ENCODE results near the gene STXBP2. TPM values are rescaled to one million over a fixed set of nuclear protein-coding genes. Genes with fewer than 3 reads are reported as not detected.

The STXBP2 gene
- total and polyA plus RNA-seq, 5 donors = 5.0 to 12.1 (median 8.6) TPM

DNA sequence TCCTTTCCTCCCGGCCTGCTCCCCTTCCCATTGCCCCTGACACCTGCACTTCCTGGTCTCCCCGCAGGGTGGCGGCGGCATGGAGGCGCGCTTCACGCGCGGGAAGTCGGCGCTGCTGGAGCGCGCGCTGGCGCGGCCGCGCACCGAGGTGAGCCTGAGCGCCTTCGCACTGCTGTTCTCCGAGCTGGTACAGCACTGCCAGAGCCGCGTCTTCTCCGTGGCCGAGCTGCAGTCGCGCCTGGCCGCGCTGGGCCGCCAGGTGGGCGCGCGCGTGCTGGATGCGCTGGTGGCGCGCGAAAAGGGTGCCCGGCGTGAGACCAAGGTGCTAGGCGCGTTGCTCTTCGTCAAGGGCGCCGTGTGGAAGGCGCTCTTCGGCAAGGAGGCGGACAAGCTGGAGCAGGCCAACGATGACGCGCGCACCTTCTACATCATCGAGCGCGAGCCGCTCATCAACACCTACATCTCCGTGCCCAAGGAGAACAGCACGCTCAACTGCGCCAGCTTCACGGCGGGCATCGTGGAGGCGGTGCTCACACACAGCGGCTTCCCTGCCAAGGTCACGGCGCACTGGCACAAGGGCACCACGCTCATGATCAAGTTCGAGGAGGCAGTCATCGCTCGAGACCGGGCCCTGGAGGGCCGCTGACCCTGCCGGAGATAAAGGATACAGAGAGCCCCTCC lies 45.4 kb downstream of the STXBP2 start:
- Histone ChIP-seq H3K27me3 (ENCODE audit: control insufficient read depth, insufficient read depth) (no peaks in the 10 kb centered on the region), H3K9me3 (ENCODE audit: control insufficient read depth, low read length) (no peaks in the 10 kb centered on the region), H3K4me3 (ENCODE audit: low read length) (no peak overlapping the region), H3K4me1 (ENCODE audit: control insufficient read depth, insufficient read depth, low read length) (no peaks in the 10 kb centered on the region), H3K27ac (ENCODE audit: low read length) (no peak overlapping the region)
- intact Hi-C loops (cut with DNase I) = loop anchor here in 2 of 4 donors (5.0 to 10.0 kb wide), 3 partner anchors 115 to 328 kb away; no protein-coding TSS in a partner anchor
- DNase-seq = peak in 1 of 3 donors; percentile 64
- no peak for ATAC-seq
- WGBS = 75% methylated on average over 74 of the region's 74 CpGs

DNA sequence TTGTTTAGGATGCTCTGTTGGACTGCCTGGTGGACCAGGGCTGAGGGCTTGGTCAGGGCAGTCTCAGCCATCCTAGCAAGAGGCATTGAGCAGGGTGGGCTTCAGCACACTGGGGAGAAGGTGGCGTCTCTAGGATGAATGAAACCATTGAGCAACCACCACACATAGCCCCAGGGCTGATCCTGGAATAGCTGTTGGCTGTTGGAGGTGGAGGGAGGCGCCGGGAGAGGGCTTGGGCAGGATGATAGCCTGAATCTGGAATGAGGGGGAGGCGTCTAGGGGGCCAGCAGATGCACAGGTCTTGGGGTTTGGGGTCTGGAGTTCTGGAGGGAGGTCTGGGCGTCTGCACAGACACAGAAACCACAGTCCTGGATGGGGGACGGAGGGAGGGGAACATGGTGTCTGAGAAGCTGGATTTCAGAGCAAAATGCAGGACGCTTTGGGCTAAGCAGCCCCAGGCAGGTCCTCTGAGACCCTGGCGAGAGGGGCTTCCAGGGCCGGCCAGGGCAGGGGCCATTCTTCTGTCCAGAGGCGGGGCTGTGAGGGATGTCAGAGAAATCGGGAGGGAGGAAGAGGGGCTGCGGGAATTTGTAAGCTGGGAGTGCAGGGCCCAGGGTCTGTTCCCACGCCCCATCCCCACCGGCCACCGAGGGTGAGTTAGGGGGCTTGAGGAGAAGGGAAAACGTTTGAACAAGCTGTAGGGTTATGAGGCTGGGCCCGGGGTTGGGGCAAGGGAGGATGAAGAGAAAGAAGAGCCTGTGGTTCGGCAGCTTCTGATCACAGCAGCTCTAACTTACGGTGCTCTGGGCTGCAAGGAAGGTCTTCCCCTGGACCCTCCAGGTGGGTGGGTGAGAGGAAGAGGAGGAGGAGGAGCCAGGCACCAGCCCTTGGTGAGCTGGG lies 48.9 kb downstream of the STXBP2 start:
- H3K4me1 ChIP-seq (ENCODE audit: control insufficient read depth, insufficient read depth, low read length) = no peaks in the 10 kb centered on the region
- ATAC-seq = no peak
- peak in 2 of 3 donors; percentile 43 to 46 for DNase-seq
- no peak overlapping the region for H3K4me3 ChIP-seq (ENCODE audit: low read length)
- intact Hi-C loops (cut with DNase I) = loop anchor here in 2 of 4 donors (10.0 kb wide), 2 partner anchors 121 to 331 kb away; no protein-coding TSS in a partner anchor
- 36% methylated on average over 19 of the region's 19 CpGs for WGBS
- no peaks in the 10 kb centered on the region for H3K9me3 ChIP-seq (ENCODE audit: control insufficient read depth, low read length)
- H3K27me3 ChIP-seq (ENCODE audit: control insufficient read depth, insufficient read depth) = no peaks in the 10 kb centered on the region
- no peak overlapping the region for H3K27ac ChIP-seq (ENCODE audit: low read length)

DNA sequence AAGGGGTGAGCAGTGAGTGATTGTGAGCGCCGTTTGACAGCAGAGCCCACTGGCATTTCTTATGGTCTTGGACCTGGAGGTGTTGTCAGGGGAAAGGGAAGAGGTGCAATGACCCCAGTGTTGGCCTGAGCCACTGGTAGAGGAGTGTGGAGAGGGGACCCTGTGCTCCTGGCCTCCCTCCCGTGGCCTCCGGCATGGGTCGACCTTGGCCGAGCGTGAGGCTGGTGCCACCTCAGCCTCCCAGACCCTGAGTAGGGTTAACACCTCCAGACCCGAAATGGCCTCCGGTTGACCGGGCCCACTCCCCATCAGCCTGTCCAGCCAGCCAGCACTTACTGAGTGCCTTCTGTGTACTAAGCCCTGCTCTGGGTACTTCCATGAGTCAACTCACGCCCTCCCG lies 50.3 kb downstream of the STXBP2 start:
- 84% methylated on average over 12 of the region's 12 CpGs for WGBS
- no peak overlapping the region for H3K27ac ChIP-seq (ENCODE audit: low read length)
- no peak overlapping the region for H3K4me3 ChIP-seq (ENCODE audit: low read length)
- peak in 2 of 3 donors; percentile 15 to 33 for DNase-seq
- no peaks in the 10 kb centered on the region for H3K27me3 ChIP-seq (ENCODE audit: control insufficient read depth, insufficient read depth)
- no peaks in the 10 kb centered on the region for H3K9me3 ChIP-seq (ENCODE audit: control insufficient read depth, low read length)
- no peaks in the 10 kb centered on the region for H3K4me1 ChIP-seq (ENCODE audit: control insufficient read depth, insufficient read depth, low read length)
- ATAC-seq = peak in 1 of 2 donors; percentile 22
- intact Hi-C loops (cut with DNase I) = loop anchor here in 2 of 4 donors (10.0 kb wide), 2 partner anchors 122 to 332 kb away; no protein-coding TSS in a partner anchor

DNA sequence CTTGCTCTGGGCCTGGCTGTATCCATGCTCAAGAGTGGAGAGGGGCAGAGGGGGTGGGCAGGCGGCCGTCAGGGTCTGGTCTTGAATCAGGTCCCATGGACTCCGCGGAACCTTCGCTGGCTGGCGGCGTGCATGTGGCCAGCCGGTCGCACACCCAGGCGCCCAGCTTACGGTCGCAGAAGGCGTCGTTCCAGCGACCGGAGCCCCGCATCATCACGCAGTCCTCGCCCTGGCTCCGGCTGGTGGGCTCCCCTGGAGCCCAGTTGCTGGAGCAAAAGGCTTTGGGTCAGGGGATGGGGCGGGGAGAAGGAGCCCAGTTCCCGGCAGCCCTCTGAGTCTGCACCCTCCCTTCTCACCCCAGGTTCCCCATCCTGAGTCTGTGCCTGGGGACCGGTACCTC lies 52.3 kb downstream of the STXBP2 start:
- Histone ChIP-seq H3K4me3 (ENCODE audit: low read length) (no peak overlapping the region), H3K4me1 (ENCODE audit: control insufficient read depth, insufficient read depth, low read length) (no peaks in the 10 kb centered on the region), H3K27ac (ENCODE audit: low read length) (no peak overlapping the region), H3K9me3 (ENCODE audit: control insufficient read depth, low read length) (no peaks in the 10 kb centered on the region), H3K27me3 (ENCODE audit: control insufficient read depth, insufficient read depth) (no peaks in the 10 kb centered on the region)
- intact Hi-C loops (cut with DNase I) = loop anchor here in 2 of 4 donors (10.0 kb wide), 2 partner anchors 124 to 334 kb away; no protein-coding TSS in a partner anchor
- DNase-seq (peak in 2 of 3 donors; percentile 34 to 44), ATAC-seq (no peak)
- WGBS = 26% methylated on average over 23 of the region's 23 CpGs

DNA sequence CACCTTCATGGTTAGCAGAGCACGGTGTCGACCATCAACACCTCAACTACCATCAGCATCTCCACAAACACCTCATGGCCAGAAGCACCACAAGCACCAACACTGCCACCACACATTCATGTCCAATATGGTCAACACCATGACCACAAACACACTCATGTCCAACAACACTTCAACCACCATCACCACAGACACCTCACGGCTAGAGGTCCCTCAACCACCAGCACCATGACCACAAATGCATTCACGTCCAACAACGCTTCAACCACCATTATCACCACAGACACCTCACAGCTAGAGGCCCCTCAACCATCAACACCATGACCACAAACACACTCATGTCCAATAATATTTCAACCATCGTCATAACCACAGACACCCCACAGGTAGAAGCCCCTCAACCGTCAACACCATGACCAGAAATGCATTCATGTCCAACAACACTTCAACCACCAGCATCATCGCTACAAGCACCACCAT lies 53.9 kb downstream of the STXBP2 start:
- ATAC-seq = no peak
- Histone ChIP-seq H3K4me1 (ENCODE audit: control insufficient read depth, insufficient read depth, low read length) (no peaks in the 10 kb centered on the region), H3K9me3 (ENCODE audit: control insufficient read depth, low read length) (no peaks in the 10 kb centered on the region), H3K27me3 (ENCODE audit: control insufficient read depth, insufficient read depth) (no peaks in the 10 kb centered on the region), H3K4me3 (ENCODE audit: low read length) (no peak overlapping the region), H3K27ac (ENCODE audit: low read length) (no peak overlapping the region)
- intact Hi-C loops (cut with DNase I) = no loop called here
- 81% methylated on average over 8 of the region's 8 CpGs for WGBS
- DNase-seq = no peak

DNA sequence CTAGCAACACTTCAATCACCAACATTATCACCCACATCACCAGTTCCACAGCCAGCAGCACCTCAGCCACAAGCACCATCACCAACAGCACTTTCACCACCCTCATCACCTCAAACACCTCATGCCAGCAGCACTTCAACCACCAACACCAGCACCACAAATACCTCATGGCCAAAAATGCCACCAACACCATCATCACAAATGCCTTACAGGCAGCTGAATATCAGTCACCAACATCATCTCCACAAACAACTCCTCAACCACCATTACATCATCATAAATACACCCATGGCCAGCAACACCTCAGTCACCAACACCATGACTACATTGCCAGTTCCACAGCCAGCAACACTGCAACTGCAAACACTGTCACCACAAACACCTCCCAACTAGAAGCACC lies 54.6 kb downstream of the STXBP2 start:
- Histone ChIP-seq H3K4me1 (ENCODE audit: control insufficient read depth, insufficient read depth, low read length) (no peaks in the 10 kb centered on the region), H3K9me3 (ENCODE audit: control insufficient read depth, low read length) (no peaks in the 10 kb centered on the region), H3K27ac (ENCODE audit: low read length) (no peak overlapping the region), H3K27me3 (ENCODE audit: control insufficient read depth, insufficient read depth) (no peaks in the 10 kb centered on the region), H3K4me3 (ENCODE audit: low read length) (no peak overlapping the region)
- DNase-seq = no peak
- intact Hi-C loops (cut with DNase I) = no loop called here
- ATAC-seq = no peak

DNA sequence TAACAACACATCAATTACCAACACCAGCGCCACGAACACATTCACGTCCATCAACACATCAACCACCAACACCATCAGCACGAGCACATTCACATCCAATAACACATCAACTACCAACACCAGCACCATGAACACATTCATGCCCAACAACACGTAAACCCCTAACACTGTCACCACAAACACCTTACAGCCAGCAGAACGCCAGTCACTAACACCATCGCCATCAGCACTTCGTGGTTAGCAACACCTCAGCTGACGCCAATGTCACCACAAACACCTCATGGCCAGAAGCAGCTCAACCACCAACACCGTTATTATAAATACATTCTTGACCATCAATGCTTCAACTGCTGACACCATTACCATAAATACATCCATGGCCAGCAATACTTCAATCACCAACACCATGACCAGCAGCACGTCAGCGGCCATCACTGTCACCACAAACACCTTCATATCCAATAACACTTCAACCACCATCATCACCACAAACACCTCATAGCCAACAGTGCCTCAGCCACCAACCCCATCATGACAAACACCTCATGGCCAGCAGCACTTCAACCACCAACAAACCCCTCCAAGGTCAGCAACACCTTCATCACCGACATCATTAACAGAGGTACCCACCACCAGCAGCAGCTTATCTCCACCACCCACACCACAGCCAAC lies 55.6 kb downstream of the STXBP2 start:
- no peaks in the 10 kb centered on the region for H3K4me1 ChIP-seq (ENCODE audit: control insufficient read depth, insufficient read depth, low read length)
- 73% methylated on average over 13 of the region's 13 CpGs for WGBS
- H3K27me3 ChIP-seq (ENCODE audit: control insufficient read depth, insufficient read depth) = no peaks in the 10 kb centered on the region

DNA sequence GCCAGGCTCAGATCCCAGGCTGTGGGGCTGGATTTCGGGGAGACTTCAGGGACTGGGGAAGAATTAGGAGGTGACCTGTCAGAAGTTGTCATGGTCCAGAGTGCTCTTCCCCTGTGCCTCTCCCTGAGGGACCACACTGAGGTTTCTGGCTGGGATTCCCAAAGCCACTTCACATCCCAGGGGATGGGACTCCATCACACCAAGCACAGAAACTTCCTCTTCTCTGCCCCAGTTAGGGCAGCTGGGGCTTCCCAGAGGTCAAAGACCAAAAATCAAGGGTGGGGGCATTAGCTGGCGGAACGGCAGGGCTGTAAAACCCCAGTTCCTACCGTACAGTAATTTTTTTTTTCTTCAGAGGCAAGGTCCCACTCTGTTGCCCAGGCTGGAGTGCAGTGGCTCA lies 57.6 kb downstream of the STXBP2 start:
- H3K27me3 ChIP-seq (ENCODE audit: control insufficient read depth, insufficient read depth) = no peaks in the 10 kb centered on the region
- H3K4me1 ChIP-seq (ENCODE audit: control insufficient read depth, insufficient read depth, low read length) = no peaks in the 10 kb centered on the region
- H3K9me3 ChIP-seq (ENCODE audit: control insufficient read depth, low read length) = no peaks in the 10 kb centered on the region
- H3K4me3 ChIP-seq (ENCODE audit: low read length) = no peak overlapping the region
- 52% methylated on average over 4 of the region's 4 CpGs for WGBS
- DNase-seq (no peak), ATAC-seq (no peak)
- H3K27ac ChIP-seq (ENCODE audit: low read length) = no peak overlapping the region
- intact Hi-C loops (cut with DNase I) = no loop called here

More for the DNA sequence above, 55.6 kb downstream of the STXBP2 start:
- peak in 1 of 3 donors; percentile 5 for DNase-seq
- Histone ChIP-seq H3K9me3 (ENCODE audit: control insufficient read depth, low read length) (no peaks in the 10 kb centered on the region), H3K4me3 (ENCODE audit: low read length) (no peak overlapping the region), H3K27ac (ENCODE audit: low read length) (no peak overlapping the region)
- intact Hi-C loops (cut with DNase I) = no loop called here
- no peak for ATAC-seq

Measured in right cardiac atrium (tissue), 5 donors.